ENCODE measurements around the gene HOXB1. TPM values are rescaled to one million over a fixed set of nuclear protein-coding genes. Genes with fewer than 3 reads are reported as not detected.

HOXB1 gene
- polyA plus RNA-seq, 1 of the 3 experiments (the other 2 are of a cell fraction): not detected

- no peak for DNase-seq
- H3K4me2 ChIP-seq: no peak overlapping the region
- 25% methylated on average over 16 of the region's 16 CpGs for WGBS (ENCODE audit: low lambda C conversion rate)
- H3K9me3 ChIP-seq: no peaks in the 10 kb centered on the region
- no peaks in the 10 kb centered on the region for H3F3A ChIP-seq (replicated peaks; ENCODE audit: insufficient read depth)
- H3K36me3 ChIP-seq (replicated peaks in 1 of 2; ENCODE audit: control insufficient read depth in 1 of 2, insufficient read depth in 2 of 2, low read length in 1 of 2): no peaks in the 10 kb centered on the region
- TF ChIP-seq MAX (IDR thresholded peaks at IDR 0.05; ENCODE audit: low read depth) (no peak), POLR2AphosphoS5 (IDR thresholded peaks at IDR 0.05; ENCODE audit: low read depth, low read length) (no peak), FOXJ3 (CRISPR knock-in tag; IDR thresholded peaks at IDR 0.05) (no peak), SIN3A (IDR thresholded peaks at IDR 0.05; ENCODE audit: borderline replicate concordance, low read depth, low read length) (no peak), EZH2phosphoT487 (IDR thresholded peaks at IDR 0.05; ENCODE audit: borderline replicate concordance, low read depth) (peak; percentile 64; the same call in 1 of the 2 replicates)
- TF ChIP-seq, protein P1, sequence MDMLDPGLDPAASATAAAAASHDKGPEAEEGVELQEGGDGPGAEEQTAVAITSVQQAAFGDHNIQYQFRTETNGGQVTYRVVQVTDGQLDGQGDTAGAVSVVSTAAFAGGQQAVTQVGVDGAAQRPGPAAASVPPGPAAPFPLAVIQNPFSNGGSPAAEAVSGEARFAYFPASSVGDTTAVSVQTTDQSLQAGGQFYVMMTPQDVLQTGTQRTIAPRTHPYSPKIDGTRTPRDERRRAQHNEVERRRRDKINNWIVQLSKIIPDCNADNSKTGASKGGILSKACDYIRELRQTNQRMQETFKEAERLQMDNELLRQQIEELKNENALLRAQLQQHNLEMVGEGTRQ (IDR thresholded peaks at IDR 0.05; ENCODE audit: borderline replicate concordance, low read depth, low read length): no peak
- peaks cover 96% of the 10 kb centered on the region for H3K27me3 ChIP-seq (ENCODE audit: insufficient read depth)
- H3K9ac ChIP-seq: no peak overlapping the region
- H4K20me1 ChIP-seq (ENCODE audit: insufficient read depth): peaks cover 6% of the 10 kb centered on the region; the same call in 1 of the 2 replicates
- peaks cover 0 to 2% of the 10 kb centered on the region in 2 experiments; a peak in 1 of 4 replicates for H3K4me1 ChIP-seq (ENCODE audit: control insufficient read depth in 1 of 2, insufficient read depth in 2 of 2, low read depth in 1 of 2, low read length in 1 of 2)
- CTCF ChIA-PET: interaction anchor here (1.0 to 1.4 kb wide), 4 partner anchors 9 to 59 kb away, joined by 3 to 4 read pairs (median 3); partner anchors contain the start of gene HOXB5
- H2AFZ ChIP-seq (ENCODE audit: low read depth): no peak overlapping the region
- no peak overlapping the region for H3K4me3 ChIP-seq (ENCODE audit: low read depth in 2 of 2, low read length in 1 of 2)
- no peaks in the 10 kb centered on the region for H3K9me2 ChIP-seq
- H3K79me2 ChIP-seq (ENCODE audit: insufficient read depth): no peaks in the 10 kb centered on the region
- no peak overlapping the region for H3K27ac ChIP-seq (ENCODE audit: low read depth in 2 of 2, low read length in 1 of 2)
- POLR2A ChIA-PET: no interaction called here
Measured at GRCh38 chr17:48559122-48559839, 28.5 kb upstream of the HOXB1 start.

GRCh38 chr17:48558831-48559121 is 28.0 kb upstream of the HOXB1 start:
- H3K9me3 ChIP-seq: no peaks in the 10 kb centered on the region
- 15% methylated on average over 2 of the region's 2 CpGs for WGBS (ENCODE audit: low lambda C conversion rate)
- peaks cover 0 to 2% of the 10 kb centered on the region in 2 experiments; a peak in 1 of 4 replicates for H3K4me1 ChIP-seq (ENCODE audit: control insufficient read depth in 1 of 2, insufficient read depth in 2 of 2, low read depth in 1 of 2, low read length in 1 of 2)
- no peak overlapping the region for H2AFZ ChIP-seq (ENCODE audit: low read depth)
- H3K4me2 ChIP-seq: no peak overlapping the region
- no peaks in the 10 kb centered on the region for H3K36me3 ChIP-seq (replicated peaks in 1 of 2; ENCODE audit: control insufficient read depth in 1 of 2, insufficient read depth in 2 of 2, low read length in 1 of 2)
- peaks cover 6% of the 10 kb centered on the region; the same call in 1 of the 2 replicates for H4K20me1 ChIP-seq (ENCODE audit: insufficient read depth)
- H3K9ac ChIP-seq: no peak overlapping the region
- POLR2A ChIA-PET: no interaction called here
- H3K9me2 ChIP-seq: no peaks in the 10 kb centered on the region
- no peaks in the 10 kb centered on the region for H3K79me2 ChIP-seq (ENCODE audit: insufficient read depth)
- no peak for DNase-seq
- H3K27me3 ChIP-seq (ENCODE audit: insufficient read depth): peaks cover 98% of the 10 kb centered on the region
- no peak overlapping the region for H3K27ac ChIP-seq (ENCODE audit: low read depth in 2 of 2, low read length in 1 of 2)
- H3K4me3 ChIP-seq (ENCODE audit: low read depth in 2 of 2, low read length in 1 of 2): no peak overlapping the region
- CTCF ChIA-PET: interaction anchor here (1.0 to 1.1 kb wide), 2 partner anchors 8 to 35 kb away, joined by 3 read pairs; partner anchors contain the start of gene HOXB5
- H3F3A ChIP-seq (replicated peaks; ENCODE audit: insufficient read depth): no peaks in the 10 kb centered on the region
- TF ChIP-seq, protein P2, sequence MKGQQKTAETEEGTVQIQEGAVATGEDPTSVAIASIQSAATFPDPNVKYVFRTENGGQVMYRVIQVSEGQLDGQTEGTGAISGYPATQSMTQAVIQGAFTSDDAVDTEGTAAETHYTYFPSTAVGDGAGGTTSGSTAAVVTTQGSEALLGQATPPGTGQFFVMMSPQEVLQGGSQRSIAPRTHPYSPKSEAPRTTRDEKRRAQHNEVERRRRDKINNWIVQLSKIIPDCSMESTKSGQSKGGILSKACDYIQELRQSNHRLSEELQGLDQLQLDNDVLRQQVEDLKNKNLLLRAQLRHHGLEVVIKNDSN (IDR thresholded peaks at IDR 0.05; ENCODE audit: borderline replicate concordance, low read depth): no peak
- TF ChIP-seq EP300 (IDR thresholded peaks at IDR 0.05; ENCODE audit: borderline replicate concordance in 1 of 2, low read depth in 1 of 2, low read length in 1 of 2): no peak
- no peak for TF ChIP-seq RAD21 (IDR thresholded peaks at IDR 0.05; ENCODE audit: low read length)
- TF ChIP-seq GATA2 (CRISPR knock-in tag; IDR thresholded peaks at IDR 0.05): no peak
- TF ChIP-seq REST (IDR thresholded peaks at IDR 0.05; ENCODE audit: low read depth, low read length): no peak

All from SK-N-SH (cell line).